Thyroid gland (tissue), 4 donors: Measurements from ENCODE around the gene CCDC116.

Experiments
- CTCF ChIP-seq, 6 experiments: fragments of 200-600 bp in 3 of 6; fragments of 450-650 bp in 3 of 6; sonication (generic) in 3 of 6; IDR thresholded peaks; one replicate each; pipeline ENCODE4 v1.5.1; 2016 to 2019; ENCODE audit warnings: antibody characterized with exemption in 6 of 6, mild to moderate bottlenecking in 2 of 6, inconsistent platforms in 1 of 6, moderate library complexity in 1 of 6
- POLR2A ChIP-seq, 2 donors: fragments of 450-650 bp; IDR thresholded peaks; one replicate each; pipeline ENCODE4 v1.6.1; 2017; ENCODE audit warnings: antibody characterized with exemption in 2 of 2, mild to moderate bottlenecking in 2 of 2, moderate library complexity in 1 of 2

- TF ChIP-seq CTCF (IDR thresholded peaks at IDR 0.05) (no peak), POLR2A (IDR thresholded peaks at IDR 0.05) (no peak)
Measured at GRCh38 chr22:21686193-21686608, 53.6 kb downstream of the CCDC116 start.
